Sciatic nerve (tissue), 2 donors: Measurements from ENCODE around the gene PCP2. TPM values are rescaled to one million over a fixed set of nuclear protein-coding genes. Genes with fewer than 3 reads are reported as not detected.
"Not testable (repeated sequence)": the region's sequence is repeated elsewhere in the genome, so short reads cannot be mapped to it uniquely, and the experiment has no call there.

Source experiments
- ATAC-seq: fragments of 200-7000 bp; cut with Tn5 transposase; one replicate; pipeline ENCODE4 v1.9.1; 2020; ENCODE audit warnings: mild to moderate bottlenecking, moderate library complexity
- DNase-seq: peaks from one replicate; pipeline ENCODE4 v3.0.0-alpha.2; 2020; ENCODE audit warnings: low spot score
- intact Hi-C: fragments of 100-400 bp; cut with DNase I; formaldehyde crosslinking; loops from one replicate; pipeline ENCODE4 v1.14.2; 2022
- total RNA-seq: library from RNA; stranded (reverse); fragmentation: NEBNext Ultra II Directional; extraction: Animal tissue kit (Norgen Biotek cat#: 25700); gene quantifications from one replicate; pipeline ENCODE4 v1.2.1, GENCODE V29; 2021
- donor health status: DM: no; HTN: no; CAD: no.
- donor health status: DM: no; HTN: no; CAD: no.

Gene PCP2
- total RNA-seq, 1 donor from 2014 or later: not detected

DNA sequence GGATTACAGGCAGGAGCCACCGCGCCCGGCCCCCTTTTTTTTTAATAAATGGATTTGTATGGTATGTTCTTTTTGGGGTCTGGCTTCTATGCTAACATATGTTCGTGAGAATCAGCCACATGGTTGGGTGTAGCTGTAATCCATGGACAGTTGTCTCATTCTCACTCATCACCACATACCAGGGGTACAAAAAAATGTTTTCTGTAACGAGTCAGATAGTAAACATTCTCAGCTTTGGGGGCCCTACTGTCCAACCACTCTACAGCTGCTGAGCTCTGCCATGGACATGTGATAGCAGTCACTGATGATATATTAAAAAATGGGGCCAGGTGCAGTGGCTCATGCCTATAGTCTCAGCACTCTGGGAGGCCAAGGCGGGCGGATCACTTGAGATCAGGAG, 30.2 kb upstream of the PCP2 start:
- intact Hi-C loops: no loop called here
- ATAC-seq: no peak

DNA sequence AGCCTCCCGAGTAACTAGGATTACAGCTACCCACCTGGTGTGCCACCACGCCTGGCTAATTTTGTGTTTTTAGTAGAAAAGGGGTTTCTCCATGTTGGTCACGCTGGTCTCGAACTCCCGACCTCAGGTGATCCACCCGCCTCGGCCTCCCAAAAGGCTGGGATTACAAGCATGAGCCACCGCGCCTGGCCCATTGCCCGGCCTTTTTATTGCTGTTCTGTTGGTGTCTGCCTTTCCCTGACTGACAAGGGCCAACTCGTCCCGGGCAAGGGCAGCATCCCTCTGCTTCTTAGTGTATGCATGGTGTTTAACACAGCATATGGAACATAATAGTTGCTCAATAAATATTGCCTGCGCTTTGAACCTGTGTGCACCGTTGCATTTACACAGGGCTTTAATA, 29.1 kb upstream of the PCP2 start:
- DNase-seq: no peak
- intact Hi-C loops: no loop called here
- no peak for ATAC-seq

More for the DNA sequence above, 30.2 kb upstream of the PCP2 start:
- no peak for DNase-seq

GRCh38 chr19:7661744-7662538, 28.4 kb upstream of the PCP2 start:
- no peak for DNase-seq
- intact Hi-C loops: no loop called here
- no peak for ATAC-seq

- ATAC-seq (no peak), DNase-seq (no peak)
- intact Hi-C loops: no loop called here
These were observed 24.7 kb upstream of the PCP2 start for GRCh38 chr19:7658219-7658686.

- ATAC-seq: no peak
- DNase-seq: no peak
- intact Hi-C loops: no loop called here
These were observed 23.7 kb upstream of the PCP2 start for GRCh38 chr19:7657131-7657751.

DNA sequence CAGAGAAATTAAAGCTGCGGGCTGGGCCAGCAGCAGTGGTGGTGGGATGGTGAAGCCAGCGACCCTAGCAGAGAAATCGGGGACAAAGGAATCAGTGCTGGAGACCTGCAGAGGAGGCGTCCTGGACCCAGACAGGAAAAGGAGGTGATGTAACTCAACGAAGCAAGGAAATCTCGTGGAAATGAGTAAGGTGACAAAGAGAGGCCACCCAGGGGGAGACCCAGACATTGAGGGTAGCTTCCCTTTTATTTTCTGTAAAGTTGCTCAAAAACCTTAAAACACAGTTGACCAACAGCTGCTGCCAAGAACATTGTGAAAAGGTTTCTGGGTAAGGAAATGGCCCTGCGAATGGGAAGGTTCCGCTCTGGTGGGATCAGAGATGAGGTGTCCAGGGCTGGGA, 22.1 kb upstream of the PCP2 start:
- DNase-seq (no peak), ATAC-seq (no peak)
- intact Hi-C loops: no loop called here

GRCh38 chr19:7654401-7654800, 20.9 kb upstream of the PCP2 start:
- intact Hi-C loops: no loop called here
- DNase-seq: no peak
- no peak for ATAC-seq

- ATAC-seq: peak; percentile 88
- DNase-seq: peak; percentile 90
- intact Hi-C loops: no loop called here
These were observed 18.6 kb upstream of the PCP2 start for GRCh38 chr19:7652061-7652641.

- intact Hi-C loops: no loop called here
- ATAC-seq (no peak), DNase-seq (no peak)
These were observed 16.6 kb upstream of the PCP2 start for GRCh38 chr19:7650148-7650547.

- DNase-seq (no peak), ATAC-seq (no peak)
- intact Hi-C loops: no loop called here
These were observed 14.9 kb upstream of the PCP2 start for GRCh38 chr19:7648265-7649014.

DNA sequence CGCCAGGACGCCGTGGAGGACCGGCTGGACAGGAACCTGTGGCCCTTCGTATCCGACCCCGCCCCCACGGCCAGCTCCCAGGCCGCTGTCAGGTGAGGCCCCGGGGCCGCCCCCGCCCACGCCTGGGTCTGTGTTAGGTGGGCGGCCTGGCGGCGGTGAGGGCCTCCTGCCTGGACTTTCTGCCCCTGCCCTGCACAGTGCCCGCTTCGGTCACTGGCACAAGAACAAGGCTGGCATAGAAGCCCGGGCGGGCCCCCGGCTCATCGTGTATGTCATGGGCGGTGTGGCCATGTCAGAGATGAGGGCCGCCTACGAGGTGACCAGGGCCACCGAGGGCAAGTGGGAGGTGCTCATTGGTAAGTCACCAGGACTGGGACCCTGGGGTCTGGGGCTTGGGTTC, 13.6 kb upstream of the PCP2 start:
- intact Hi-C loops: no loop called here
- no peak for ATAC-seq
- DNase-seq: no peak

DNA sequence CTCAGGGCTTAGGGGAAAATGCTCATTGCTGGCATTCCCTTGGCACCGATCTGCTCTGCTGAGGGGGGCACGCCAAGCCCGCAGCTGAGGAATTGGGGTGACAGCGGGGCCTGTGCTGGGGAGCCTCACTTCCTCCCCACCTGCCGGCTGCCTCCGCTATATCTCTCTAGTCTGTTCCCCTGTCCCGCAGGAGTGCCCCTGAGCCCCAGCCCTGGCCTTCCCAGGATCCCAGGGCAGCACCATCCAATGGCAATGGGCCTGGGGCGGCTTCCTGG, 12.8 kb upstream of the PCP2 start:
- intact Hi-C loops: no loop called here
- ATAC-seq: no peak
- no peak for DNase-seq

DNA sequence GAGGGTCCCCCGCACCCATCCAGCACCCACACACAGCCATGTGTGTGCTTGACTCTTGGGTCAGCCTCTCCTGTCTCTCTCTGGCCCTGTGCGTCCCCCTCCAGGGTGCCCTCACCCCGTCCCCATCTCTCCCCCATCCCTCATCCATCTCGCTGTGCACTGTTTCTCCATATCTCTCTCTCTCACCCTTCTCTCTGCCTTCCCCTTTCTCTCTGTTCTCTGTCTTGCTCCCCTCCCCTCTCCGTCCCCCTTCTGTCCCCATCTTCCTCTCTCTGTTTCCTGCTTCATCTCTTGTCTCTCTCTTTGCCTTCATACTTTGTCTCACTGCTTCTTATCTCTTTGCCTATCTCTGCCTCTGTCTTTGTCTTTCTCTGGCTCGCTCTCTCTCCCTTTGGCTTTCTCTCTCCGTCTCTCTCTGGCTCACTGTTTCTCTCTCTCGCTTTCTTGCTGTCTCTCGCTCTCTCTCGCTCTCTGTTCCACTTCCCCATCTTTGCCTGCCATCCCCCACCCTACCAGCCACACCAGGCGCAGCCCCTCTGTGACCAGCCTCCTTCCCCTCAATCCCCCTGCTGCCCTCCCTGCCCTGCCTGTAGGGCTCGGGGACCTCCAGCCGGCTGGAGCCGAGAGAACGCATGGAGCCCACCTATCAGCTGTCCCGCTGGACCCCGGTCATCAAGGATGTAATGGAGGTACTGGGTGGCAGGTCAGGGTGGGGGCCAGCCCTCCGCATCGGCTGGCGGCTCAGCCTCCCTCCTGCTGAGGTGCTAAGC, 12.3 kb upstream of the PCP2 start:
- ATAC-seq (no peak), DNase-seq (no peak)
- intact Hi-C loops: no loop called here

DNA sequence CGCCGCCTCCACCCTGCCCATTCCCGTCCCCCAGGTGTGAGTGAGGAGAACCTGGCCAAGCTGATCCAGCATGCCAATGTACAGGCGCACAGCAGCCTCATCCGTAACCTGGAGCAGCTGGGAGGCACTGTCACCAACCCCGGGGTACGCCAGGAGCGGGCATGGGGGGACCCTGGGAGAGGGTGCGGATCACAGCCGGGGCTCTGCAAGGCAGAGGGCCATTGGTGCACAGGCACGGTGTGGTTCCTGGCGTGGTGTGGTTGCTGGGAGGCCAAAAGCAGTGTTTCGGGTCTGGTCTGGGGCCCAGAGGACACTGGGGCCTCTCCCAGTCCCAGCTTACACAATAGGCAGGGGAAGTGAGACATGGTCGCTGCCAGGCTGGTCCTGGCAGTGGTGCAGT, 11.6 kb upstream of the PCP2 start:
- DNase-seq: no peak
- ATAC-seq: no peak
- intact Hi-C loops: no loop called here

- intact Hi-C loops: no loop called here
- no peak for ATAC-seq
- no peak for DNase-seq
These were observed 11.0 kb upstream of the PCP2 start for GRCh38 chr19:7644550-7644877.

GRCh38 chr19:7643629-7644549, 10.4 kb upstream of the PCP2 start:
- DNase-seq, ATAC-seq, intact Hi-C loops: not testable (repeated sequence)

DNA sequence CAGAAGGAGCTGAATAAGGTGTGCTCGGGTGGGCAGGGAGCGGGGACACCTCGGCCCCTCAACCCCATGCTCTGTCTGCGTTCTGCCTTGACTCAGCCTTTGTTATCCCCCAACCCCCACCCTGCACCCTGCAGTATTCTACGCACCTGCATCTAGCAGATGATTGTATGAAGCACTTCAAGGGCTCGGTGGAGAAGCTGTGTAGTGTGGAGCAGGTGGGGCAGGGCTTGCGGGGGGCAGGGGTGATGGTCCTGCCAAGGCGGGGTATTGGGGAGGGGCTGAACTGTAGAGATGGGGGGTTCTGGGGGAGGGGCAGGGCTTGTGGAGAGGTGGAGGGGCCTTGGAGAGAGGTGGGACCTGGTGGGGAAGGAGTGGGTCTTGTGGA, 9.5 kb upstream of the PCP2 start:
- DNase-seq: no peak
- intact Hi-C loops: no loop called here
- ATAC-seq: no peak

GRCh38 chr19:7642295-7643030, 8.9 kb upstream of the PCP2 start:
- DNase-seq (no peak), ATAC-seq (no peak)
- intact Hi-C loops: no loop called here
